GM18507 (cell line): ENCODE data around the gene DNAH3.
"Not testable (repeated sequence)": the region's sequence is repeated elsewhere in the genome, so short reads cannot be mapped to it uniquely, and the experiment has no call there.

Experiments
- DNase-seq: peaks from one replicate; pipeline ENCODE4 v3.0.0; 2011; ENCODE audit warnings: low read depth; ENCODE audit not compliant: insufficient read length; ENCODE audit errors: extremely low spot score
- FAIRE-seq: peaks from 2 replicates; lab custom pipeline; 2011; peaks lifted over from hg19 to GRCh38; lab: Jason Lieb, UNC

Gene DNAH3

DNA sequence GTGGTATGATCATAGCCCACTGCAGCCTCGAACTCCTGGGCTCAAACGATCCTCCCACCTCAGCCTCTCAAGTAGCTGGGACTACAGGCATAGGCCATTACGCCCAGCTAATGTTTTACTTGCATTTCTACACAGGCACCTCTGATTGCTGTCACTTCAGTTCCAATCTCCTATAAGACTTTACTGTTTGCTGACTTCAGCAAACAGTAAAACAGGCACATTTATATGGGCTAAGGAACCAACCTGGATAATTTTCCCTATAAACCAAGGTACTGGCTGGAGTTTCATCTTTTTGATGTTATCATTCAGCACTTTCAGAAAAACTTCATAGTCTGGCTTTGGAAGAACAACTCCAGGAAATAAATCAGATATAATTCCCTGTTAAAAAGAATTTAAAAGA, 114.2 kb downstream of the DNAH3 start:
- FAIRE-seq (no peak), DNase-seq (no peak)

DNA sequence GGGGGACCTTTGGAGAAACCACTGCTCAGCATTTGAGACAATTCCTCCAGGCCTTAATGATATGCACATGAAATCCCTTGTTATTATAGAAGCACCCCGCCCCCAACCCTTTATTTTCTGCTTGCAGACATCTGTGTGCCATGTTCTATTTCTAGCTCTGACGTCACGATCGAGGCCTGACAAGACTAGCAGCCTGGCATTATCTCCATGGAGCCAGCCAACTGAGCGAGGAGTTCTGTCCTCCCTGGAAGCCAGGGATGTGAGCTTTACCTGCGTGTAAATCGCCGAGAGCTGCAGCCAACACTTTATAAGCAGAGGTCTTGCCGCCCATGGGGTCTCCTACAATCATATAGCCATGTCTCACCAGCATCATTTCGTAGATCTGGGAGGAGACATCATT, 116.9 kb downstream of the DNAH3 start:
- FAIRE-seq (no peak), DNase-seq (no peak)

DNA sequence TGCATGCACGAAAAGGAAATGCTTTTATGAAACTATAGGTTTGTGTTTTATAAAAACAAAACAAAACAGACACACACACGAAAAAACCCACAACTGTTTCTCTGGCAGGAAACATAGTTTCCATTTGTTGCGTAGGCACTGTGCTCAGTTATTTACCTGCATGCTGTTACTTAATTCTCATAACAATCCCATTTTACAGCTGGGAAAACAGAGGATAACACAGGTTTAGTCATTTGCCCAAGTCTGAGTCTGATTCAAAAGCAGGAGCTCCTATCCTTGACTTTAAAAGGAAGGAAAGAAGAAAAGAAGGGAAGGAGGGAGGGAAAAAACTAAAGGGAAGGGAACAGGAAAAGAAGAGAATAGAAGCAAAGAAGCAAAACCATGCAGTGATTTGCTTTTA, 117.4 kb downstream of the DNAH3 start:
- DNase-seq, result no peak
- no peak for FAIRE-seq

DNA sequence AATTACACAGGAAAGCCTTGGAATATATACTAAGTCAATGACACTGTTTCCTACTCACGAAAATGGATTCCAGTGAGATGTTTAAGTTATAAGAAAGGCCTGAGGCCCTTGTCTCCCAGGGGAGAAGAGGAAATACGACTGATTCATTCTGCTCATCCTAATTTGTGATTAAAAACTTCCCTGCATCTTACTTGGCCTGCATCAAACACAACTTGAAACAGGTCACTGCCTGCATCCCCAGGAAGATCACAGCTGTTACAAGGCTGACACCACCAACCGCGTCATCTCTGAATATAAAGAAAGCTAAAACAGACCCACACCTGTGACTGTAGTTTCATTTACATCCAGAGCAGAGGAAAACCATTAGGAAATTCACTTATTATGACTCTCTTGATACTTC, 121.9 kb downstream of the DNAH3 start:
- DNase-seq, result no peak
- no peak for FAIRE-seq

DNA sequence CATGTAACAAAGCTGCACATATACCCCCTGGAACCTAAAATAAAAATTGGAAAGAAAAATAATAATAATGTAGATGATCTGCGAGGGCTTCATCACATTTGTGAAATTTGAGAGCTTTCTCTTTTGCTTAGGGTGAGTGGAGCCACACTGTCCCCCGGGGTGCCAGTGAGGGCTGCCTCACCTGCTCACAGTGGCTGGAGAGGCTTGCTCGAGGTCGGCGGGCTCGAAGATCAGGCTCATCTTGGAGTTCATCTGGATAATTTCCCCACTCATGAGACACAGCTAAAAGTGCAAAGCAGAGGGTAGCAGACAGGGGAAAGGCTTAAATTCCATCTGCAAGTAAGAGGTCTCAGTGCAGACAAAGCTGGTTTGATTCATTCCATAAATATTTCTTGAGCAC, 123.8 kb downstream of the DNAH3 start:
- no peak for FAIRE-seq

DNA sequence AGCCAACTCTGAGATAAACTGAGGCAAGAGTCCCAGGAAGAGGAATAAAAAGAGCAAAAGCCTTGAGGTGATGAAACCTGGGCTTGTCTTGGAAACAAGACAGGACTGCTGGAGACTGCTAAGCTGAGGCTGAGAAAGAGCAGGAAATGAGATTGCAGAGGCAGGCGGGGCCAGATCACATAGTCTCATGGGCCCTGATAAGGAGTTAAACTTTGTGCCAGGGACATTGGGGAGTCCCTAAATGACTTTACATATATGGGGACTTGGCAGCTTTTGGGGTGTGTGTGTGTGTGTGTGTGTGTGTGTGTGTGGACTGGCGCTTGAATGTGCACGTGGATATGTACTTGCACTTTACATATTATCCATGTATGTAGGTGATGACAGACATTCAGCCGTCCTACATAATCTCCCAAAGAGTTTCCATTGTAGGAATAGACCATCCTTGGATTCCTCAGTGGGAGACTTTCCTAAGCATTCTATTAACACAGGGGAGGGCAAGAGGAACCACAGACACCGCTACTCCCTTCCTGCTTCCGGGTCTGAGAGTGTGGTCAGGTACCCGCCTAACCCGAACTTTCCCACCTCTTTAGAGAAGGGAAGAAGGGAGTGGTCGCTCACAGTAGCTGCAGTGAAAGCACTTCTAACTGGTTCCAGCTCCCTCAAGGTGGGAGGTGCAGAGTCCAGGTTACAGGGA, 127.0 kb downstream of the DNAH3 start:
- DNase-seq (no peak), FAIRE-seq (no peak)

More for the DNA sequence above, 123.8 kb downstream of the DNAH3 start:
- DNase-seq, result no peak

DNA sequence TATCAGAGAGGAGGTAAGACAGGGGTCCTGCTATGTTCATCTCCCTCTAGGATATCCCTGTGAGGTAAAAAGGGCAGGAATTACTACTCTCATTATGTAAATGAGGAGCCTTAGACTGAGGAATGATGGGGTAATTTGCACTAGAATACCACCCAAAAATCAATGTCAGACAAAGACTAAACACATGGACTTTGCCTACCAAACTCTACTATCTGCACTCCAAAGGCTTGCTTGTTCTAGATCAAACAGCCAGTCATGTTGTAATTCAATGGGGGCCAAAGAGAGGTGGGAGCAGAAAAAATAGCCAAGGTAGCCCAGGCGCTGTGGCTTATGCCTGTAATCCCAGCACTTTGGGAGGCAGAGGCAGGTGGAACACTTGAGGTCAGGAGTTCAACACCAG, 129.3 kb downstream of the DNAH3 start:
- FAIRE-seq (no peak), DNase-seq (no peak)

DNA sequence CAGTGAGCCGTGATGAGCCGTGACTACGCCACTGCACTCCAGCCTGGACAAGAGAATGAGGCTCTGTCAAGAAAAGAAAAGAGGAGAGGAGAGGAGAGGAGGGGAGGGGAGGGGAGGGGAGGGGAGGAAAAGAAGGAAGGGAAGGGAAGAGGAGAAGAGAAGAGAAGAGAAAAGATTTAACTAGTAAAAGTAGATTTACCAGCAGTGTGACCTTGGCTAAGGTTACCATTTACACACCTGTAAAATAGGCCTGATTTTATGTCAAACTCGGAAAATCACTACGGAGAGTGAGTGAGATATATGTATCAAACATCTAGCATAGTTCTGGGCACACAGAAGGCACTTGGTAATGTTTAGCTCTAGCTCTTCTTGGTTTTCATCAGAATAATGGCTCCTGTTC, 140.8 kb downstream of the DNAH3 start:
- DNase-seq, result no peak
- FAIRE-seq, result no peak

DNA sequence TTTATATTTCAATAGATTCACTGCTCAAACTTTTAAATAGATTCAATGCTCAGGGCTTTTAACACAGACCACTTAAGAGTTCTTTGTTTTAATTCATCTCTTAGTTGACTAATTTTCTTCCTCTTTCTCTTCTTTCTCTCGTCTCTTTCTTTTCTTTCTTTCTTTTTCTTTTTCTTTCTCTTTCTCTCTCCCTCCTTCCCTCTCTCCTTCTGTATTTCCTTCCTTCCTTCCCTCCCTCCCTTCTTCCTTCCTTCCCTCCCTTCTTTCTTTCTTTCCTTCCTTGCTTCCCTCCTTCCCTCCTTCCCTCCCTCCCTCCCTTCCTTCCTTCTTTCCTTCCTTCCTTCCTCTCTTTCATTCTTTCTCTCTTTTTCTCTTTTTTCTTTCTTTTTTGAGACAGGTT, 145.6 kb downstream of the DNAH3 start:
- FAIRE-seq (no peak), DNase-seq (no peak)

DNA sequence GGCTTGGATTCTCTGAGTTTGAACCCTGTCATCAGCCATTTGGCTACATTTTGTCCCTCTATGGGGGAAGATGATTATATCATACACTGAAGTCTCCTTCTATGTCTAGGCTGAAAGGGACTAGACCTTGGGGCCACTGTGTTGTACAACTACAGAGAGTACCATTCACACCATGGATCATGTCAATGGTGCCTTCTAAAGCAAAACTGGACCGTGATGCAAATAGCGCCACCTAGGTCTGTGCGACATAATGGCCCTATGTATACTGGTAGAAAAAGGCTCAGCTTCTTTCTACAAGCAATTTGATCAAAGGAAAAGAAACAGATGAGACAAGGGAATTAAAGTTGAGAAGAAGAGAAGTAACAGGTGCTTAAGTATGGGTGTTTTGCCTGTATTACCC, 149.4 kb downstream of the DNAH3 start:
- no peak for DNase-seq
- FAIRE-seq, result no peak

DNA sequence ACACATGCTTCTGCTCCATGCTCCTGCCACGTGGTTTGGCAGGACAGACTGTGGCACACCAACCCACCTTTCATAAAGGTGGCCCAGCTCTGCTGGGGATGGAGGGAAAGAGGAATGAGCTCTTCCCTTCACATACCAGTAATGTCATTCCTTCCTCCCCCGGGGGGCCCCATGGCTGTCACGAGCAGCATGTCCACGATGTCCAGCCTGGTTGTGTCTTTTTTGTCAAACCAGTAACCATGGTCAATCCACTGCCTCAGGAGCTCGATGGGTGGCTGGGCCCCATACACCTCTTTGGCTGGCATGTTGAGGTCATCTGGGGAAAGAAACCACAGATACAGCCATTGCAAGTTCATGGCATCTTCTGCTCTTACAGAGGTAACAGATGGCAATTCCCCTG, 153.5 kb downstream of the DNAH3 start:
- FAIRE-seq (no peak), DNase-seq (no peak)

DNA sequence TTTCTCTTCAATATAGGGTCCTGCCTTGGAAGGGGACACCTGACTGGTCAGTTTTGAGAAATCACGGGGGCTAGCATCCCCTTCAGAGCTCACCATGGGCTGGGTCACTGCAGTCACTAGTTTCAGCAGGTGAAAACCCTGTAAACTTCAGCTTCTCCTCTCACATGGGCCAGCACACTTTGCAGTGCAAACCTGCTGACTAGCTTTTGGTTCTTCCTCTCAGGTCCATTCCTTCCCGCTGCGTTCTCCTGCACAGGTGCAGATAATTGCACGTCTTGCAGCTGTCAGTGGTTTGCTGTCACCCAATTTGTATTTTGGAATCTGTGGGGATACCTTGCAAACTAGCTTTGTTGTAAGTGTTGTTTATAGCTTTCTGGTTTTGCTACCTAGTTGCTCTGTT, 154.9 kb downstream of the DNAH3 start:
- FAIRE-seq (no peak), DNase-seq (no peak)

DNA sequence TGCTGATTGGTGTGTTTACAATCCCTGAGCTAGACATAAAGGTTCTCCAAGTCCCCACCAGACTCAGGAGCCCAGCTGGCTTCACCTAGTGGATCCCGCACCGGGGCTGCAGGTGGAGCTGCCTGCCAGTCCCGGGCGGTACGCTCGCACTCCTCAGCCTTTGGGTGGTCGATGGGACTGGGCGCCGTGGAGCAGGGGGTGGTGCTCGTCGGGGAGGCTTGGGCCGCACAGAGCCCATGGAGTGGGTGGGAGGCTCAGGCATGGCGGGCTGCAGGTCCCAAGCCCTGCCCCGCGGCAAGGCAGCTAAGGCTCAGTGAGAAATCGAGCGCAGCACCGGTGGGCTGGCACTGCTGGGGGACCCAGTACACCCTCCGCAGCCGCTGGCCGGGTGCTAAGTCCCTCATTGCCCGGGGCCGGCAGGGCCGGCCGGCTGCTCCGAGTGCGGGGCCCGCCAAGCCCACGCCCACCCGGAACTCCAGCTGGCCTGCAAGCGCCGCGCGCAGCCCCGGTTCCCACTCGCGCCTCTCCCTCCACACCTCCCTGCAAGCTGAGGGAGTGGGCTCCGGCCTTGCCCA, 161.1 kb downstream of the DNAH3 start:
- DNase-seq, result not testable (repeated sequence)

DNA sequence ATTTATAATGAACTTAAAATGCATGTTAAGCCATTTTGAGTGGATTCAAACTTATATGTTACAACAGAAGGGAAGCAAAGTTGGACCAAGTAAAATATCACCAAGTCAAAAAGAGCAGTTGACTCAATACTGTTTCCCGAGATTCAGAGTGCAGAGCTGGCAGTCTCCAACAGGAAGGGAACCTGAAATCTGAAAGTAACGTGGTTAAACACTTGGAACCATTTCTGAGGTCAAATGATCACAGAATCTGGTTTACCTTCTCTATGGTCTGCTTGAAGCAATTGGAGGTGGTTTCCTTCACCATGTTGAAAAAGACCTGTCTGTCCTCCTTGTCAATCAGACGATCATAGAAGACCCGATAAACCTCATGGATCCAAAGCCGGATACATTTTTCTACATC, 163.6 kb downstream of the DNAH3 start:
- no peak for FAIRE-seq

More for the DNA sequence above, 161.1 kb downstream of the DNAH3 start:
- not testable (repeated sequence) for FAIRE-seq

DNA sequence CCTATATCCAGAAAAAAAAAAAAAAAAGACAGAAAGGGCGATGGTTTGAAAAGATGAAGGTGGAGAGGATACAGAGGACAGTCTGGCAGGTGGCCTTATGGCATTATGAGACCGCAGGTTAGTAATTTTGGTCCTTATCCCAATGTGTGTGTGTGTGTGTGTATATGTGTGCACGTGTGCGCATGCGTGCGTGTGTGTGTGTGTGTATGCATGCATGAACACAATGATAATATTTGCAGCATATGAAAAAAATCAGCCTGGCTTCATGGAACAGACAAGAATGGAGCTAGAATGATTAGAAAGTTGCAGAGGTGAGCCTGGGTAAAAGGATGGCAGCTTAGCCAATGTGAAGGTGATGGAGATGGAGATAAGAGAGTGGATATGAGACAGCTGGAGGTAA, 166.6 kb downstream of the DNAH3 start:
- FAIRE-seq (no peak), DNase-seq (no peak)

More for the DNA sequence above, 163.6 kb downstream of the DNAH3 start:
- no peak for DNase-seq

DNA sequence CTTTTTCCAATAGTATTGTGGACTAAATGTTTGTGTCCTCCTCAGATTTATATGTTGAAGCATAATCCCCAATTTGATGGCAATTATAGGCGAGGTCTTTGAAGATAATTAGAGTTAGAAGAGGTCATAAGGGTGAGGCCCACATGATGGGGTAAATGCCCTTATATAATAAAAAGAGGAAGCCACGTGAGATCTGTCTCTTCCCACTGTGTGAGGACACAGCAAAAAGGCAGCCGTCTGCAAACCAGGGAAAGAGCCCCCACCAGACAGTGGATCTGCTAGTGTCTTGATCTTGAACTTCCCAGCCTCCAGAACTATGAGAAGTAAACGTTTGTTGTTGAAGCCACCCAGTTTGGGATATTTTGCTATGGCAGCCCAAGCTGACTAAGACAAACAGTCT, 174.1 kb downstream of the DNAH3 start:
- no peak for FAIRE-seq
- DNase-seq, result no peak

DNA sequence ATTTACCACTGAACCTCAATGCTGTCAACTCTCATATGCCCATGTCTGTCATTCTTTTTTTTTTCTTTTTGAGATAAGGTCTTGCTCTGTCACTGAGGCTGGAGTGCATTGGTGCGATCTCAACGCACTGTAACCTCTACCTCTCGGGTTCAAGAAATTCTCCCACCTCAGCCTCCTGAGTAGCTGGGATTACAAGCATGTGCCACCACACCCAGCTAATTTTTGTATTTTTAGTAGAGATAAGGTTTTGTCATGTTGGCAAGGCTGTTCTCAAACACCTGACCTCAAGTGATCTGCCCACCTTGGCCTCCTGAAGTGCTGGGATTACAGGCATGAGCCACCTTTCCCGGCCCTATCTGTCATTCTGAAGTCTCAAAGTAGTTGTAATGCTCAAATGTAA, 177.4 kb downstream of the DNAH3 start:
- FAIRE-seq, DNase-seq: not testable (repeated sequence)

DNA sequence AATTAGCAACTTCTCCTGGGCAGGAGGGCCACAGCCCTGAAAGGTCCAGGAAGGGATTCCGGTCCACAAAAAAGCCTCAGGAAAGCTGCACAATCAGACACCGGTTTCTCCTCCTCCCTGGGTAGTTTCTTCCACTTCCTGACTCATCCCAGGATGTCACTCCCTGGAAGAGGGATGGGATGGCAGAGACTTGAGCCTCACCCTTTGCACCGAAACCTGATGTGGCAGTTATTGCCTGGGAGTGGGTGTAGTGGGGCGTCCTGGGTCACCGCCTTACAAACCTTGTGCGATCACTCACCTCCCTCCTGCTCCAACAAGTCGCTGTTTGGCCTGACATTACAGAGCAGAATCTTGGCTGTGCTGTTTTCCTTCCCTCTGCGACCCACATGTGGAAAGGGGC, 179.2 kb downstream of the DNAH3 start:
- no peak for DNase-seq
- FAIRE-seq, result no peak

DNA sequence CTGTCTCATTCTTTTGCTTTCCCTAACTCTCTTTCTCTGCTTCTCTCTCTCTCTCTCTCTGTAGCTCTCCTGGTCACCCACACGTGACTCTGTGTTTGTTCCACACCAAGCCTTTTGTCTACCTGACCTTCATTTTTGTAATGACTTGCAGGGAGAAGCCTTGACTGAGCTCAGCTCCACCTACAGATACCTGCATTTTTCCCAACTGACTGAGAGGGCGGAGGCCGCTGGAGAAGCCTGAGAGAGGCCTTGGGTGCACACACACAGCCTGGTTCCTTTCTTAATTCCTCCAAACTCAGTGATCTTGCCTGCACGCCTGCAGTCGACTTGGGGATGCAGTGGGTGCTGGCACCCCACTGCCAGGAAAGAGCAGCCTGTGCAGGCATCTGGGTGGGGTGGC, 181.3 kb downstream of the DNAH3 start:
- FAIRE-seq, result no peak
- no peak for DNase-seq

DNA sequence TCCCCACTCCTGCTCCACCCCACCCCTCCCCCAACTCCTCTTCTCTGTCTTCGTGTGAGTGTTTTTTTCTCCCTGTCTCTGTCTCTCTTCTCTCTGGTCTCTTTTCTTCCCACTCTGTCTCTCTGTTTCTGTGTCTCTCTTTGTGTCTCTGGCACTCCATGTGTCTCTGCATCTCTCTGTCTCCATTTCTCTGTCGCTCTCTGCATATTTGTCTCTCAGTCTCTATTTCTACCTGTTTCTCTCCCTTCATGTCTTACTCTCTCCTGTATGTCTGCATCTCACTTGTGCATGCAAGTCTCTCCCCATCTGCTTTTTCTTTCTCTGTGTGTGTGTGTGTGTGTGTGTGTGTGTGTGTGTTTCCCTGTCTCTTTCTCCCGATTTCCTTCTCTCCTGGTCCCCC, 181.9 kb downstream of the DNAH3 start:
- DNase-seq (no peak), FAIRE-seq (no peak)

DNA sequence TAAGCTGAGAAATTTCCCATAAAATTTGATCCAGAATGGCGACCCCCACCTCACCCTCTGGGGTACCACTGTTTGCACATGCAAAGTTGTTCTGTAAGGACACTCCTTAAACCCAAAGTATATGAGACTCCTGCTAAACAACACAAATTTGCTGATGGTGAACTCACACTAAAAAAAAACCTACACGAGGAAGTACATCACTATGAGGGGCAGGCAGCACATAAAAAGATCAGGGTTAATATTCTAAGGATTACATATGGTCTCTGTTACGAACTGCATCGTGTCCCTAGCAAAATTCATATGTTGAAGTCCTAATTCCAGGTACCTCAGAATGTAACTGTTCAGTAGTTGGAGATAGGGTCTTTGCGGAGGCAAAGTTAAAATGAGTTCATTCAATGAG, 189.7 kb downstream of the DNAH3 start:
- DNase-seq (no peak), FAIRE-seq (no peak)

DNA sequence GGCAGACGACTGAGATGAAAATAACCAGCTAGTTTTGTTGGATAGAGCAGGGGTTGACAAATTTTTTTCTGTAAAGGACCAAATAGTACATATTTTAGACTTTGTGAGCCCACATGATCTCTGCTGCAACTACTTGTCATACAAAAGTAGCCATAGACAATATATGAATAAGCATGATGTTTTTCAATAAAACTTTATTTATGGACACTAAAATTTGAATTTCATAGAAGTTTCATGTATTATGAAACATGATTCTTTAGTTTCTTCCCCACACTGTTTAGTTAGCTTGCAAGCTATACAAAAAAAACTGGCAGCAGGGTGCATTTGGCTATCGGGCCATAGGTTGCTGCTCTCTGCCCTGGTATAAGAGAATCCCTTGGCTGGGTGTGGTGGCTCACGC, 193.5 kb downstream of the DNAH3 start:
- FAIRE-seq, result no peak
- DNase-seq, result no peak
